GM12892 (cell line): ENCODE results near the gene NFIC.

Experiments used
- POLR2A ChIP-seq: IDR thresholded peaks from 2 replicates; pipeline ENCODE4 v1.6.1; 2011; ENCODE audit warnings: low read depth, low read length, control low read depth
- POLR2AphosphoS5 ChIP-seq: IDR thresholded peaks from 2 replicates; pipeline ENCODE4 v1.6.1; 2011; ENCODE audit warnings: low read depth, low read length, control low read depth
- TAF1 ChIP-seq: IDR thresholded peaks from 2 replicates; pipeline ENCODE4 v1.6.1; 2011; ENCODE audit warnings: low read depth, mild to moderate bottlenecking, control low read depth, low read length, borderline replicate concordance

- TF ChIP-seq POLR2AphosphoS5, result no peak
- no peak for TF ChIP-seq POLR2A
- TF ChIP-seq TAF1, result no peak
Measured at GRCh38 chr19:3346677-3347353, 19.6 kb upstream of the NFIC start.
